Upper lobe of right lung (tissue), 1 donor: ENCODE data around the gene WBP4. TPM values are rescaled to one million over a fixed set of nuclear protein-coding genes. Genes with fewer than 3 reads are reported as not detected.

Experiments
- ATAC-seq: fragments of 200-7000 bp; cut with Tn5 transposase; one replicate; pipeline ENCODE4 v1.9.1; 2020; ENCODE audit warnings: mild to moderate bottlenecking, moderate library complexity
- DNase-seq: peaks from one replicate; pipeline ENCODE4 v3.0.0-alpha.2; 2020
- H3K27ac ChIP-seq: fragments of 200-600 bp; one replicate; pipeline ENCODE4 v1.8.0; 2022
- H3K27me3 ChIP-seq: fragments of 200-600 bp; one replicate; pipeline ENCODE4 v1.8.0; 2022; ENCODE audit warnings: mild to moderate bottlenecking
- H3K36me3 ChIP-seq: fragments of 200-600 bp; one replicate; pipeline ENCODE4 v1.8.0; 2022
- H3K4me1 ChIP-seq: fragments of 200-600 bp; one replicate; pipeline ENCODE4 v1.8.0; 2022
- H3K4me3 ChIP-seq: fragments of 200-600 bp; one replicate; pipeline ENCODE4 v1.8.0; 2022; ENCODE audit warnings: mild to moderate bottlenecking
- H3K9me3 ChIP-seq: fragments of 200-600 bp; one replicate; pipeline ENCODE4 v1.8.0; 2022
- intact Hi-C: fragments of 100-400 bp; cut with DNase I; formaldehyde crosslinking; loops from one replicate; pipeline ENCODE4 v1.11.0; 2022
- total RNA-seq: library from RNA; stranded (reverse); fragmentation: NEBNext Ultra II Directional; extraction: Animal tissue kit (Norgen Biotek cat#: 25700); gene quantifications from one replicate; pipeline ENCODE4 v1.2.1, GENCODE V29; 2021
- TF ChIP-seq, protein P1 (sequence below): fragments of 200-600 bp; IDR thresholded peaks from one replicate; pipeline ENCODE4 v1.8.0; 2022; ENCODE audit warnings: antibody characterized with exemption
- donor health status: DM: no; HTN: yes; CAD: no; lungs with severe emphysema.

Gene WBP4
- total RNA-seq, 1 donor from 2014 or later: 11.0 TPM

GRCh38 chr13:41099986-41100385 lies 38.7 kb downstream of the WBP4 start:
- H3K4me1 ChIP-seq: no peaks in the 10 kb centered on the region
- intact Hi-C loops: no loop called here
- H3K27ac ChIP-seq: no peak overlapping the region
- no peaks in the 10 kb centered on the region for H3K9me3 ChIP-seq
- no peaks in the 10 kb centered on the region for H3K27me3 ChIP-seq
- TF ChIP-seq, protein P1, sequence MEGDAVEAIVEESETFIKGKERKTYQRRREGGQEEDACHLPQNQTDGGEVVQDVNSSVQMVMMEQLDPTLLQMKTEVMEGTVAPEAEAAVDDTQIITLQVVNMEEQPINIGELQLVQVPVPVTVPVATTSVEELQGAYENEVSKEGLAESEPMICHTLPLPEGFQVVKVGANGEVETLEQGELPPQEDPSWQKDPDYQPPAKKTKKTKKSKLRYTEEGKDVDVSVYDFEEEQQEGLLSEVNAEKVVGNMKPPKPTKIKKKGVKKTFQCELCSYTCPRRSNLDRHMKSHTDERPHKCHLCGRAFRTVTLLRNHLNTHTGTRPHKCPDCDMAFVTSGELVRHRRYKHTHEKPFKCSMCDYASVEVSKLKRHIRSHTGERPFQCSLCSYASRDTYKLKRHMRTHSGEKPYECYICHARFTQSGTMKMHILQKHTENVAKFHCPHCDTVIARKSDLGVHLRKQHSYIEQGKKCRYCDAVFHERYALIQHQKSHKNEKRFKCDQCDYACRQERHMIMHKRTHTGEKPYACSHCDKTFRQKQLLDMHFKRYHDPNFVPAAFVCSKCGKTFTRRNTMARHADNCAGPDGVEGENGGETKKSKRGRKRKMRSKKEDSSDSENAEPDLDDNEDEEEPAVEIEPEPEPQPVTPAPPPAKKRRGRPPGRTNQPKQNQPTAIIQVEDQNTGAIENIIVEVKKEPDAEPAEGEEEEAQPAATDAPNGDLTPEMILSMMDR: no peak
- no peaks in the 10 kb centered on the region for H3K36me3 ChIP-seq
- no peak overlapping the region for H3K4me3 ChIP-seq
- ATAC-seq (no peak), DNase-seq (no peak)

DNA sequence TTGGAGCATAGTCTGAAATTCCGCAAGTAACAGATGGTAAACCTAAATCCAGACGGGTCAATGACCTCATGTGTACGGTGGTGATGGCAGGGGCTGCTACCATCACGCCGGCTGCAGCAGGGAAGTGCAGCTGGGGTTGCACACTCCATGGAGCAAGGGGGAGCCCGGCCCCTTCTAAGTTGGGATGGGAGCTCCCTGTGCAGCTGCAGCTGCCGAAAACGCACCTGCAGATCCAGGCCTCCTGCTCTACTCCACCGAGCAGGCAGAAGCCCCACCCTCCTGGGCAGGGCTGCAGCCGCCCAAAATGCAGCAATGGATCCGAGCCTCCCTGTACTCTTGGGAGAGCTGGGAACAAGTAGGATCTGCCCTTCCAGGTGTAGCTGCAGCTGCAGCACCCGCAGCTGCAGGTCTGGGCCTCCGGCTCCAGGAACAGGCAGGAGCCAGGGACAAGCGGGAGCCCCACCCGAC lies 45.8 kb downstream of the WBP4 start:
- Histone ChIP-seq H3K4me3 (no peak overlapping the region), H3K27me3 (no peaks in the 10 kb centered on the region), H3K27ac (no peak overlapping the region), H3K36me3 (no peaks in the 10 kb centered on the region), H3K9me3 (no peaks in the 10 kb centered on the region), H3K4me1 (no peaks in the 10 kb centered on the region)
- ATAC-seq (no peak), DNase-seq (no peak)
- TF ChIP-seq, protein P1: no peak
- intact Hi-C loops: no loop called here

DNA sequence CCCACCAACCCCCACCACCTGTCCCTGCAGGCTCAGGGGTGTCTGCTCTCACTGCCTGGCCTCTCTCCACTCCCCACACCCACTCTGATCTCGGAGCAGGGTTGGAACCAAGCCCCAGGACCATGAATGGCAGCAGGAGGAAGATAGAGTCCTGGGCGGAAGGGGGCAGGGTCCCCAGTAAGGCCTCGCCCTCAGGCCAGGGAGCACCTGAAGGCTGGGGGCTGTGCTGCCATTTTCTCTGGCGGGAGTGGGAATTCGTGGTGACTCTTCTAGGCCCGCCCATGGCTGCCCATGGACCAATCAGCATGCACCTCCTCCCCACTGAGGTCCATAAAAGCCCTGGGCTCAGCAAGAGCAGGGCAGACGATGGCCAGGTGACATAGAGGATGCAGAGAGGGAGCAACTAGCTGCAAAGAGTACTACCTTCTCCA lies 46.3 kb downstream of the WBP4 start:
- TF ChIP-seq, protein P1: no peak
- no peak overlapping the region for H3K4me3 ChIP-seq
- intact Hi-C loops: no loop called here
- no peaks in the 10 kb centered on the region for H3K27me3 ChIP-seq
- H3K36me3 ChIP-seq: no peaks in the 10 kb centered on the region
- H3K27ac ChIP-seq: no peak overlapping the region
- no peak for DNase-seq
- H3K9me3 ChIP-seq: no peaks in the 10 kb centered on the region
- no peaks in the 10 kb centered on the region for H3K4me1 ChIP-seq
- ATAC-seq: peak; percentile 24

DNA sequence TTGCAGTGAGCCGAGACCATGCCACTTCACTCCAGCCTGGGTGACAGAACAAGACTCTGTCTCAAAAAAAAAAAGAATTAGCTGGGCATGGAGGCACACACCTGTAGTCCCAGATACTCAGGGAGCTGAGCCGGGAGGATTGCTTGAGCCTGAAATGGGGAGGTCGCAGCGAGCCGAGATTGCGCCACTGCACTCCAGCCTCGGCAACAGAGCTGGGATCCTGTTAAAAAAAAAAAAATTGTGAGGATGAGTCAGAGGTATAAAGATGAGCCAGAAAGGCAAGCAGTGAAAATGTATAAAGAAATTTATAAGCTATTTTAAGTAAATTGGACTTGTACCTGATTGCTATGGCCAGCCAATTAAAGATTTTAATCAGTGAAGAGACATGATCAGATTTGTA lies 50.1 kb downstream of the WBP4 start:
- TF ChIP-seq, protein P1: no peak
- ATAC-seq (no peak), DNase-seq (no peak)
- Histone ChIP-seq H3K27ac (no peak overlapping the region), H3K4me3 (no peak overlapping the region), H3K9me3 (no peaks in the 10 kb centered on the region), H3K27me3 (no peaks in the 10 kb centered on the region), H3K4me1 (no peaks in the 10 kb centered on the region), H3K36me3 (no peaks in the 10 kb centered on the region)
- intact Hi-C loops: no loop called here

- H3K4me3 ChIP-seq: no peak overlapping the region
- H3K27me3 ChIP-seq: no peaks in the 10 kb centered on the region
- H3K36me3 ChIP-seq: no peaks in the 10 kb centered on the region
- intact Hi-C loops: no loop called here
- no peaks in the 10 kb centered on the region for H3K4me1 ChIP-seq
- TF ChIP-seq, protein P1: no peak
- no peak overlapping the region for H3K27ac ChIP-seq
- ATAC-seq: no peak
- H3K9me3 ChIP-seq: no peaks in the 10 kb centered on the region
- DNase-seq: no peak
Observed at GRCh38 chr13:41117869-41118268, 56.6 kb downstream of the WBP4 start.

- Histone ChIP-seq H3K9me3 (no peaks in the 10 kb centered on the region), H3K36me3 (no peaks in the 10 kb centered on the region), H3K27ac (no peak overlapping the region), H3K4me1 (no peaks in the 10 kb centered on the region), H3K27me3 (no peaks in the 10 kb centered on the region), H3K4me3 (no peak overlapping the region)
- DNase-seq (no peak), ATAC-seq (no peak)
- TF ChIP-seq, protein P1: no peak
- intact Hi-C loops: loop anchor here (10.0 kb wide), 1 partner anchor 82 kb away; no protein-coding TSS in a partner anchor
Observed at GRCh38 chr13:41122838-41123237, 61.5 kb downstream of the WBP4 start.
